ENCODE results near the gene L3MBTL3.

GRCh38 chr6:130111031-130111430, 92.7 kb downstream of the L3MBTL3 start:
- TF ChIP-seq POLR2A (IDR thresholded peaks at IDR 0.05; ENCODE audit: low read depth, low read length) (no peak), WRNIP1 (IDR thresholded peaks at IDR 0.05; ENCODE audit: borderline replicate concordance, low read depth, low read length) (no peak), PAX5 (IDR thresholded peaks at IDR 0.05; ENCODE audit: borderline replicate concordance, low read depth, low read length) (no peak), SUZ12 (IDR thresholded peaks at IDR 0.05; ENCODE audit: unreplicated experiment) (no peak), SREBF2 (IDR thresholded peaks at IDR 0.05; ENCODE audit: low read length) (no peak), RFX5 (IDR thresholded peaks at IDR 0.05; ENCODE audit: low read depth, low read length) (no peak)
- TF ChIP-seq, protein P1, sequence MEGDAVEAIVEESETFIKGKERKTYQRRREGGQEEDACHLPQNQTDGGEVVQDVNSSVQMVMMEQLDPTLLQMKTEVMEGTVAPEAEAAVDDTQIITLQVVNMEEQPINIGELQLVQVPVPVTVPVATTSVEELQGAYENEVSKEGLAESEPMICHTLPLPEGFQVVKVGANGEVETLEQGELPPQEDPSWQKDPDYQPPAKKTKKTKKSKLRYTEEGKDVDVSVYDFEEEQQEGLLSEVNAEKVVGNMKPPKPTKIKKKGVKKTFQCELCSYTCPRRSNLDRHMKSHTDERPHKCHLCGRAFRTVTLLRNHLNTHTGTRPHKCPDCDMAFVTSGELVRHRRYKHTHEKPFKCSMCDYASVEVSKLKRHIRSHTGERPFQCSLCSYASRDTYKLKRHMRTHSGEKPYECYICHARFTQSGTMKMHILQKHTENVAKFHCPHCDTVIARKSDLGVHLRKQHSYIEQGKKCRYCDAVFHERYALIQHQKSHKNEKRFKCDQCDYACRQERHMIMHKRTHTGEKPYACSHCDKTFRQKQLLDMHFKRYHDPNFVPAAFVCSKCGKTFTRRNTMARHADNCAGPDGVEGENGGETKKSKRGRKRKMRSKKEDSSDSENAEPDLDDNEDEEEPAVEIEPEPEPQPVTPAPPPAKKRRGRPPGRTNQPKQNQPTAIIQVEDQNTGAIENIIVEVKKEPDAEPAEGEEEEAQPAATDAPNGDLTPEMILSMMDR (IDR thresholded peaks at IDR 0.05 in 2 of 3, conservative IDR thresholded peaks at IDR 0.05 in 1 of 3; ENCODE audit: control insufficient read depth in 2 of 3, extremely low read depth in 1 of 3, insufficient read depth in 1 of 3, low read depth in 3 of 3, low read length in 3 of 3), result no peak
